Sigmoid colon (tissue), 4 donors: Measurements from ENCODE around the gene GJD3.

Experiments used
- EP300 ChIP-seq, 4 donors: sonication (generic); formaldehyde crosslinking; IDR thresholded peaks; one replicate each; pipeline ENCODE4 v1.6.1; 2017; ENCODE audit warnings: antibody characterized with exemption in 4 of 4
- POLR2A ChIP-seq, 2 donors: fragments of 450-650 bp; IDR thresholded peaks; one replicate each; pipeline ENCODE4 v1.6.1; 2016; ENCODE audit warnings: antibody characterized with exemption in 2 of 2, mild to moderate bottlenecking in 2 of 2, moderate library complexity in 2 of 2
- POLR2AphosphoS5 ChIP-seq, 4 donors: sonication (generic); formaldehyde crosslinking; IDR thresholded peaks; one replicate each; pipeline ENCODE4 v1.6.1; 2017; ENCODE audit warnings: antibody characterized with exemption in 4 of 4
- TF ChIP-seq, protein P1 (sequence below), 4 experiments: fragments of 450-650 bp in 3 of 4; fragments of 200-600 bp in 1 of 4; IDR thresholded peaks; one replicate each; pipeline ENCODE4 v1.5.1; 2016 to 2019; ENCODE audit warnings: antibody characterized with exemption in 4 of 4, mild to moderate bottlenecking in 3 of 4, moderate library complexity in 2 of 4

GRCh38 chr17:40320756-40321523 is 43.6 kb downstream of the GJD3 start:
- TF ChIP-seq EP300 (IDR thresholded peaks at IDR 0.05) (no peak), POLR2AphosphoS5 (IDR thresholded peaks at IDR 0.05) (peak in 3 of 4 donors; percentile 45 to 64 (median 52)), POLR2A (IDR thresholded peaks at IDR 0.05) (no peak)
- TF ChIP-seq, protein P1, sequence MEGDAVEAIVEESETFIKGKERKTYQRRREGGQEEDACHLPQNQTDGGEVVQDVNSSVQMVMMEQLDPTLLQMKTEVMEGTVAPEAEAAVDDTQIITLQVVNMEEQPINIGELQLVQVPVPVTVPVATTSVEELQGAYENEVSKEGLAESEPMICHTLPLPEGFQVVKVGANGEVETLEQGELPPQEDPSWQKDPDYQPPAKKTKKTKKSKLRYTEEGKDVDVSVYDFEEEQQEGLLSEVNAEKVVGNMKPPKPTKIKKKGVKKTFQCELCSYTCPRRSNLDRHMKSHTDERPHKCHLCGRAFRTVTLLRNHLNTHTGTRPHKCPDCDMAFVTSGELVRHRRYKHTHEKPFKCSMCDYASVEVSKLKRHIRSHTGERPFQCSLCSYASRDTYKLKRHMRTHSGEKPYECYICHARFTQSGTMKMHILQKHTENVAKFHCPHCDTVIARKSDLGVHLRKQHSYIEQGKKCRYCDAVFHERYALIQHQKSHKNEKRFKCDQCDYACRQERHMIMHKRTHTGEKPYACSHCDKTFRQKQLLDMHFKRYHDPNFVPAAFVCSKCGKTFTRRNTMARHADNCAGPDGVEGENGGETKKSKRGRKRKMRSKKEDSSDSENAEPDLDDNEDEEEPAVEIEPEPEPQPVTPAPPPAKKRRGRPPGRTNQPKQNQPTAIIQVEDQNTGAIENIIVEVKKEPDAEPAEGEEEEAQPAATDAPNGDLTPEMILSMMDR (IDR thresholded peaks at IDR 0.05): no peak
